Kidney glomerular epithelial cell (primary cell): Measurements from ENCODE around the gene ADAM21.
A peak's percentile ranks its signal among the peaks of the same experiment; 100 is the strongest.
"Not testable (repeated sequence)": the region's sequence is repeated elsewhere in the genome, so short reads cannot be mapped to it uniquely, and the experiment has no call there.

ENCODE experiments used
- DNase-seq: peaks from one replicate; lab custom pipeline; 2025; lab: John Stamatoyannopoulos, UW

The ADAM21 gene

GRCh38 chr14:70451874-70452273 is at the start of gene ADAM21:
Gene ADAM21, plus strand, starts transcription at chr14:70452174. Its CDS starts 5,326 bp downstream, at chr14:70457500.
- DNase-seq: no peak

- DNase-seq: not testable (repeated sequence)
Observed at GRCh38 chr14:70403335-70403734, 48.6 kb upstream of the ADAM21 start.

GRCh38 chr14:70406216-70406615 is 45.8 kb upstream of the ADAM21 start:
- DNase-seq: not testable (repeated sequence)

- no peak for DNase-seq
Observed at GRCh38 chr14:70407621-70408020, 44.4 kb upstream of the ADAM21 start.

GRCh38 chr14:70415788-70416187 is 36.2 kb upstream of the ADAM21 start:
- no peak for DNase-seq

GRCh38 chr14:70416338-70416724 is 35.6 kb upstream of the ADAM21 start:
- no peak for DNase-seq

- DNase-seq: peak; percentile 79
Observed at GRCh38 chr14:70416725-70417349, 35.1 kb upstream of the ADAM21 start, which contains the start of gene SYNJ2BP. Gene SYNJ2BP, minus strand, starts transcription at chr14:70417090. Its CDS starts 127 bp downstream, at chr14:70416963.

GRCh38 chr14:70419270-70419931 is 32.6 kb upstream of the ADAM21 start:
- DNase-seq: not testable (repeated sequence)

- no peak for DNase-seq
Observed at GRCh38 chr14:70422538-70422937, 29.4 kb upstream of the ADAM21 start.

- DNase-seq: no peak
Observed at GRCh38 chr14:70425354-70425753, 26.6 kb upstream of the ADAM21 start.

- DNase-seq: not testable (repeated sequence)
Observed at GRCh38 chr14:70426555-70426954, 25.4 kb upstream of the ADAM21 start.

GRCh38 chr14:70436867-70437266 is 15.1 kb upstream of the ADAM21 start:
- no peak for DNase-seq

- DNase-seq: no peak
Observed at GRCh38 chr14:70441641-70442040, 10.3 kb upstream of the ADAM21 start.

- DNase-seq: no peak
Observed at GRCh38 chr14:70442750-70443149, 9.2 kb upstream of the ADAM21 start.

GRCh38 chr14:70448633-70449340 is 3.2 kb upstream of the ADAM21 start:
- DNase-seq: no peak

GRCh38 chr14:70454731-70455130 is 2.8 kb downstream of the ADAM21 start:
- no peak for DNase-seq

- DNase-seq: no peak
Observed at GRCh38 chr14:70468731-70469130, 16.8 kb downstream of the ADAM21 start.

GRCh38 chr14:70470863-70471563 is 19.0 kb downstream of the ADAM21 start:
- not testable (repeated sequence) for DNase-seq

GRCh38 chr14:70472253-70473159 is 20.5 kb downstream of the ADAM21 start:
- DNase-seq: no peak

- no peak for DNase-seq
Observed at GRCh38 chr14:70473825-70474224, 21.9 kb downstream of the ADAM21 start.

- DNase-seq: not testable (repeated sequence)
Observed at GRCh38 chr14:70475459-70475858, 23.5 kb downstream of the ADAM21 start.
